Erythroblast (primary cell): ENCODE measurements around the gene BMAL2.

ENCODE experiments used
- GATA1 ChIP-seq: IDR thresholded peaks from 2 replicates; pipeline ENCODE4 v1.6.1; 2011; ENCODE audit warnings: low read depth, mild to moderate bottlenecking, control low read depth, low read length, moderate library complexity
- POLR2A ChIP-seq: IDR thresholded peaks from 2 replicates; pipeline ENCODE4 v1.6.1; 2011; ENCODE audit warnings: mild to moderate bottlenecking, low read length

DNA sequence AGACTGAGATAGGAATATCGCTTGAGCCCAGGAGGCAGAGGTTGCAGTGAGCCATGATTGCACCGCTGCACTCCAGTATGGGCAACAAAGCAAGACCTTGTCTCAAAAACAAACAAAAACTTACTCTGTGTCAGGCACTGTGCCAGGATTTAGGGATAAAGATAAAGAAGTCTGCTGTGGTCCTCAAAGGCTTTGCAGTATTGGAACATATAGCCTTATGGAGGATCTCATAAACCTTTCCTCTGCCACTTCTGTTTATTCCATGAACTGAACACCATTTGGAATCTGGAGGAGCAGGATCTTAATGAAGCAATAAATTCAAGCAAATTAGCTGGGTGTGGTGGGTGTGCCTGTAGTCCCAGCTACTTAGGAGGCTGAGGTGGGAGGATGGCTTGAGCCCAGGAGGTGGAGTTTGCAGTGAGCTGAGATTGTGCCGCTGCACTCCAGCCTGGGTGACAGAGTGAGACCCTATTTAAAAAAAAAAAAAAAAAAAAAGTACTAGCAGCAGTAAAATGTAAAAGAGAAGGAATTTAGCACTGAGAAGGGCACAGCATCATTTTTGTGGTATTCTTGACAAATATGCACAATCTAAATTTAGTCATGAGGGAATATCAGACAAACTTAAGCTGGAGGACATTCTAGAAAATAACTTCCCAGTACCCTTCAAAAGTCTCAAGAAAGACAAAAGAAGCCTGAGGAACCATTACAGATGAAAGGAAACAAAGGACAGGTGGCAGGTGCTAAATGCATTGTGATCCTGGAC lies 27.1 kb downstream of the BMAL2 start:
- TF ChIP-seq POLR2A: no peak
- TF ChIP-seq GATA1: no peak
